Activated CD4-positive, CD25-positive, alpha-beta regulatory T cell treated with anti-CD3 and anti-CD28 coated beads, Interleukin-2, amount 50 U/mL, for 16 hours (primary cell): ENCODE results near the gene ZNF621.

Experiments used
- DNase-seq: peaks from one replicate; pipeline ENCODE4 v3.0.0-alpha.2; 2020; ENCODE audit warnings: low read depth, low spot score

The ZNF621 gene

DNA sequence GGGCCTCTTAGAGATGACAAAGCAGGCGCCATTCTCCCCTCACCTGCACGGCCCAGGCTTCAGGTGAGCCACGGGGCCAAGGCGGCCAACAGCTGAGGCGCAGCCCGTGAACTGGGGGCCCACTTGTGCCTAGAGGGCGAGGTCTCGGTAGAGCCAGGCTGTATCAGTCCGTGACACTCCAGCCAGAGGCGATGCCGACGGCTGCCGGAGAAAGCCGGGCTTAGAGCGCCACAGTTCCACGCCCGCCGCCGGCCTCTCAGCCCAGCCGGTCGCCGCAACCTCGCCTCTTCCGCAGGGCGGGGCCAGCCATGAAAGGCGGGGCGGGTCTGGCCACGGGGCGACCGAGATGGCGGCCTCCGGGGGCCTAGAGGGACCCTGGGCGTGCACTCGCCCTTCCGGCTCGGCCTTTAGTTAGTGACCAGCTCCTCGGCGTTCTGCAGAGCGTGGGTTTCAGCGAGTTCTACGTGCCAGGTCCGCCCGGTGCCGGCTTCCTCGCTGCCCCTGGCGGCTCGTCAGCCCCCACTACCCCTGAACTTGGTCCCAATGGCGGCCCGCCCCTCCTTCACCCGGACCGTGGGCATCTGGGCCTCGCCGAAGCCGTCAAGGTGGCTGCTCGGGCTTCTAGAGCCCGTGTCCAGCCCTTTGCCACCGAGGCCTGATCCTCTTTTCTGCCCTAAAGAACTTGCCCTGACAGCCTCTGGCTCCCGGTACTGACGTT lies at the start of gene ZNF621:
TSS of gene ZNF621 (plus strand) at position 393 of the 718 bp plus-strand sequence. CDS start 881 bp downstream, outside the sequence.
- peak; percentile 62 for DNase-seq

- peak; percentile 19 for DNase-seq
Observed at GRCh38 chr3:40476478-40477470, 48.0 kb upstream of the ZNF621 start, which contains the start of gene ZNF619. ZNF619 (plus strand) TSS chr3:40477122; CDS start chr3:40477980, 858 bp downstream.

DNA sequence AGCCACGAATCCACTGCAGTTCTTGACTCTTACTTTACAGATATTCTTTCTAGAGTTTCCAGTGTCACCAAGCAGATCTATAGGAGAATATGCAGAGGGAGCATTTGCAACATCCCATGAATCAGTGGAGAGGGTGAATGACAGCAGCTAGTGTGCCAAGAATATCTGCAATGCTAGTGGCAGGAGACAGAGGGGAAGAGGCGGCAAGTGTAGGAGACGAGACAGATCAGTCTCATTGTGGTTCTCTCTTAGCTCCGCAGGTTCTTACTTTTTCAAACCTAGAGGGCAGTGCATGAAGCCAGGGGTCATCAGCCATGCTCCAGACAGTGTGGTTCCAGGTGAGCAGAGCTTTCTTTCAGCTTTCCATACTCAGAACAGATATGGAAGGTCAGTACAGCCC lies 47.1 kb upstream of the ZNF621 start:
- no peak for DNase-seq

DNA sequence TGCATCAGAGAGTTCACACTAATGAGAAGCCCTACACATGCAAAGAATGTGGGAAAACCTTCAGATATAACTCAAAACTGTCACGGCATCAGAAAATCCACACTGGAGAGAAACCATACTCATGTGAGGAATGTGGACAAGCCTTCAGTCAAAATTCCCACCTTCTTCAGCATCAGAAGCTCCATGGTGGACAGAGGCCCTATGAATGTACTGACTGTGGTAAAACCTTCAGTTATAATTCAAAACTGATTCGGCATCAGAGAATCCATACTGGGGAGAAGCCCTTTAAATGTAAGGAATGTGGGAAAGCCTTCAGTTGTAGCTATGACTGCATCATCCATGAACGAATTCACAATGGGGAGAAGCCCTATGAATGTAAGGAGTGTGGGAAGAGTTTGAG lies 37.6 kb upstream of the ZNF621 start:
- DNase-seq, result no peak

DNA sequence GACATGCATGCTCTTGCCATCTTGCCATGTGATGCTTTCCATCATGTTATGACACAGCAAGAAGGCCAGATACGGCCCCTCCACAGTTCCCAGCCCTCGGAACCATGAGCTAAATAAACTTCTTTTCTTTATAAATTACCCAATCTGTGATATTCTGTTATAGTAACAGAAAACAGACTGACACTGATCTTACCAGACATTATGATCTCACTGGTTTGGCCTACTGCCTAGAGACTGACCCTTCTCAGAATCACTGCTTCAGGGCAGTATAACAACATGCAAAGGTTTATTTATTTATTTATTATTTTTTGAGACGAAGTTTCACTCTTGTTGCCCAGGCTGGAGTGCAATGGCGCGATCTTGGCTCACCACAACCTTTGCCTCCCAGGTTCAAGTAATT lies 33.8 kb upstream of the ZNF621 start:
- DNase-seq, result no peak

DNA sequence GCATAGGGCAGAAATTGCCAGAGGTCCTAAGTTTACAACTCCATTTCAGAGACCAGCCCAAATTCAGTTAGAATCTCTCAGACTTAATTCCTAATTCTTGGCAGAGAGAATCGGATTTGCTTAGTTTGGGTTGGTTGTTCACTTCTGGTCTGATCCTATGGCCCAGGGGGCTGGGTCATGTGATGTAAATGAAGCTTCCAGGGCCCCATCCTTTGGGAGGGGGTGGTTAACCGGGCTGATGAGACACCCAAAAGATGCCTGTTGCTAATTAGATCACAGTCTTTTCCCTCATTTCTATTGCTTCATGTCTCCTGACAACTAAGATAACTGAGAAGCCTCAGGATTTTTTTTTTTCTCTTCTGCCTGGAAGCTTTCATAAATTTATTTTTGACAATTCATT lies 30.1 kb upstream of the ZNF621 start:
- no peak for DNase-seq

DNA sequence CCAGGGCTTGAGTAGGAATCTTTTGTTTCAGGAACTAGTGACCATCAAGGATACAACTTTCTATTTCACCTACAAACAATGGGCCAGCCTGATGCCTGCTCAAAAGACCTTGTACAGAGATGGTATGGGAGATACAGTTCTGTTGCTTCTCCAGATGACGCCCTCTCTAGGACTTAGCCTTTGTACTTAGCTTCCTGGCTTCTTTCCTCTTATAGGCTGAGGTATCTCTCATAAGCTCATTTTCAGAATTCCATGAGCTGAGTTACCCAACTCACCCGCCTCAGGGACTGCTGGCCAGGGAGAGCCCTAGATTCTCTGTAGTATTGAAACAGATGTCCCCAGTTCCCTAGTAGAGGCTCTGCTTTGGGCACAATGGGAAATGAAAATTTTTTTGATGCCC lies 27.5 kb upstream of the ZNF621 start:
- DNase-seq, result no peak

GRCh38 chr3:40499952-40500351 lies 24.8 kb upstream of the ZNF621 start:
- DNase-seq, result no peak

GRCh38 chr3:40502034-40502433 lies 22.7 kb upstream of the ZNF621 start:
- DNase-seq, result no peak

GRCh38 chr3:40504636-40505430 lies 19.9 kb upstream of the ZNF621 start:
- DNase-seq, result no peak

DNA sequence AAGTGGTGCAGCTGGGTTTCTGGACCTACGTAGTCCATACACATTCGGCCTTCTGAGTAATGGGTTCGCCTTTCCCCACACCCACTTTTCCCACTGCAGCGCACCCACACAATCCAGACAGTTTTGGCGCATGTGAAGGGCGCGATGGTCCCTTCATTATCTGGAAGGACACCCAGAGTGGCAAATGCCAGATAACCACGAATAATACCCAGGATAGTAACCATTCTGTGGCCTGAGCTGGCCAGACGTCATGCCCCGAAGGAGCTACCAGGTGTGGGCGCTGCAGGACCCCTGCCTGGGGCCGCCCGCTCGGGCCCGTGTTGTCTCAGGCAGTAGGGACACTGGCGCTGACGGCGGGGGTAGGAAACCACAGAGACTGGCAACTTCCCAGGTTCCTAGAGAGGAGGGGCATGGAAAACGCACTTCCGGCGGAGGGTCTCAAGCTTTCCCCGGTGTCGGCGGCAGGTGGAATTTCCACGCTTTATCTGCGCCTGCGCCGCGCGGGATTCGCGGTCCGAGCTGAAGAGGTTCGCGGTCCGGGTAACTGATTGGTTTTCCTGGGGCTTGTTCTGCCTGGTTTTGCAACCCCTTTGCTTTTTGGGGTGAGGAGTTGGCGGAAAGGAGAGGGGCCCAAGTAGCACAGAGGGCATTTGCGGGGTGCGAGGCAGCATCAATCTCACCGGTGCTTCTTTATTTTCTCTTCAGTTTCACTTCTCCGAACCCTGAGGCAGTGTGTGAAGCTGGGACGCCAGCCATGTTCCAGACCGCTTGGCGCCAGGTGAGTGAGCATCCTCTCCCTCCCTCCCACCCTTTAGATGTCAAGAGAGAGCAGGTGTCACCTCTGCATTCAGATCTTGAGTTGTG lies 18.9 kb upstream of the ZNF621 start, which contains the start of gene ZNF620:
TSS of gene ZNF620 (plus strand) at position 441 of the 864 bp plus-strand sequence. CDS start at position 755, 314 bp downstream.
- peak; percentile 3 for DNase-seq

- DNase-seq, result no peak
Observed at GRCh38 chr3:40511031-40511718, 13.6 kb upstream of the ZNF621 start.

GRCh38 chr3:40516201-40516600 lies 8.6 kb upstream of the ZNF621 start:
- no peak for DNase-seq

- no peak for DNase-seq
Observed at GRCh38 chr3:40518067-40518466, 6.7 kb upstream of the ZNF621 start.

DNA sequence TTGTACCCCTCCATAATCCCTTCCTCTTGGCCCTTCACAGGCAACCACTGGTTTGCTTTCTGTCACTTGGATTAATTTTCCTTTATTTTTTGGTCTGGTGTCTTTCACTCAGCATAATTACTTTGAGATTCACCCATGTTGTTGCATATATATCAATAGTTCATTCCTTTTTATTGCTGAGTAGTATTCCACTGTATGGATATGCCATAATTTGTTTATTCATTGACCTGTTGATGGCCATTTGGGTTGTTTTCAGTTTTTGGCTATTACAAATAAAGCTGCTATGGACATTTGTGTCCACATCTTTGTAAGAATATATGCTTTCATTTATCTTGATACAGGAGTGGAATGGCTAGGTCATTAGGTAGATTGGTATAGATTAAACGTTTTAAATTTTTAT lies 5.9 kb upstream of the ZNF621 start:
- DNase-seq, result no peak

GRCh38 chr3:40521254-40521653 lies 3.5 kb upstream of the ZNF621 start:
- no peak for DNase-seq

GRCh38 chr3:40523781-40524180 lies 979 bp upstream of the ZNF621 start:
- no peak for DNase-seq

DNA sequence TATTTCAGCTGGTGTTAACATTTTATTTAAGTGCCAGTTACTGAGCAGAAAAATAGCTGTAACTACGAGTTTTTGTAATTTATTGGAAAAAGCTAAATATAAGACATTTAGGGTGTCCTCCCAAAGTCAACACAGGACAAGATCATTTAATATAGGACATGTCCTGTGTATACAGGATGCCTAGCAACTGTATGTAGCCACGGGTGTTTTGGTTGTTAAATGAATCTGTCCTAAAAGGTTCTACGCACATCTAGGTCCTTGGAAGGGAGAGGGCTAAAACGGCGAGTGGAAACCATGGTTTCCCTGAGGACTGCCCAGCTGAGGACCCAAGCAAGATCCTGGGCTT lies 565 bp upstream of the ZNF621 start:
- no peak for DNase-seq

DNA sequence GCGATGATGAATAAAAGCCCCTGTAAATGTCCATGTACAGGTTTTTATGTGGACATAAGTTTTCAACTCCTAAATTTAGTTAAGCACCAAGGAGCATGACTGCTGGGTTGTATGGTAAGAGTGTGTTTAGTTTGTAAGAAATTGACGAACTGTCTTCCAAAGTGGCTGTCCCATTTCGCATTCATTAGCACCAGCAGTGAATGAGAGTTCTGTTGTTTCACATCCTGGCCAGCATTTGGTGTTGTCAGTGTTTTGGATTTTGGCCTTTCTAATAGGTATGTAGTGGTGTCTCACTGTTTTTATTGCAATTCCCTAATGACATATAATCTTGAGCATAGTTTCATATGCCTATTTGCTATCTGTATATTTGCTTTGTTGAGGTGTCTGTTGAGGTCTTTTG lies 3.7 kb downstream of the ZNF621 start:
- DNase-seq, result no peak

GRCh38 chr3:40532252-40532651 lies 7.5 kb downstream of the ZNF621 start:
- no peak for DNase-seq
